ENCODE results near the gene NEK11. TPM values are rescaled to one million over a fixed set of nuclear protein-coding genes. Genes with fewer than 3 reads are reported as not detected.

Gene NEK11
- total RNA-seq, 1 donor from 2014 or later, result 4.4 TPM

DNA sequence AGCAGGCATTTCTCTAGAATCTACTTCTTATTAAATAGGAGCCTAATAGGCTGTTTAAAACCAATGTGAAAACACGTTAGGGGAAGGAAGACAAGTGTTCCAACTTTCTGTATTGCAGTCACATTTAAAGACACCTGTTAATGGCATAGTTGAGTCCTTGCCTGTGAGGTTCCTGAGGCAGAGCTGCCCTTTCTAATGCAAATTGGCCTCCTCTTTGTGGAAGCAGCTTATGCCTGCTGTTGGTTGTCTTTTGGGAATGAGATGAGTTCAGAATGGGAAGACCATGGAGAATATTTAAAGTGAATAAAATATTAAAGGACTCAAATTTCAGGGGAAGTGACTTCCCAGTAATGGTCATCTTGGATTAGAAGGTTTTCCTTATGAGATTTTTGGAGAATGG lies 51.2 kb downstream of the NEK11 start:
- H3K4me1 Mint-ChIP-seq (ENCODE audit: low read depth), result peaks cover 8% of the 10 kb centered on the region
- H3K36me3 Mint-ChIP-seq (ENCODE audit: low read depth), result no peaks in the 10 kb centered on the region
- no peak overlapping the region for H3K4me3 Mint-ChIP-seq (ENCODE audit: unreplicated experiment)
- no peaks in the 10 kb centered on the region for H3K27me3 Mint-ChIP-seq (ENCODE audit: low read depth)
- no peak overlapping the region for H3K27ac Mint-ChIP-seq (ENCODE audit: unreplicated experiment)
- DNase-seq (ENCODE audit: low spot score), result no peak
- TF ChIP-seq, protein P1, sequence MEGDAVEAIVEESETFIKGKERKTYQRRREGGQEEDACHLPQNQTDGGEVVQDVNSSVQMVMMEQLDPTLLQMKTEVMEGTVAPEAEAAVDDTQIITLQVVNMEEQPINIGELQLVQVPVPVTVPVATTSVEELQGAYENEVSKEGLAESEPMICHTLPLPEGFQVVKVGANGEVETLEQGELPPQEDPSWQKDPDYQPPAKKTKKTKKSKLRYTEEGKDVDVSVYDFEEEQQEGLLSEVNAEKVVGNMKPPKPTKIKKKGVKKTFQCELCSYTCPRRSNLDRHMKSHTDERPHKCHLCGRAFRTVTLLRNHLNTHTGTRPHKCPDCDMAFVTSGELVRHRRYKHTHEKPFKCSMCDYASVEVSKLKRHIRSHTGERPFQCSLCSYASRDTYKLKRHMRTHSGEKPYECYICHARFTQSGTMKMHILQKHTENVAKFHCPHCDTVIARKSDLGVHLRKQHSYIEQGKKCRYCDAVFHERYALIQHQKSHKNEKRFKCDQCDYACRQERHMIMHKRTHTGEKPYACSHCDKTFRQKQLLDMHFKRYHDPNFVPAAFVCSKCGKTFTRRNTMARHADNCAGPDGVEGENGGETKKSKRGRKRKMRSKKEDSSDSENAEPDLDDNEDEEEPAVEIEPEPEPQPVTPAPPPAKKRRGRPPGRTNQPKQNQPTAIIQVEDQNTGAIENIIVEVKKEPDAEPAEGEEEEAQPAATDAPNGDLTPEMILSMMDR (IDR thresholded peaks at IDR 0.05), result no peak
- no peaks in the 10 kb centered on the region for H3K9me3 Mint-ChIP-seq (ENCODE audit: low read depth)

DNA sequence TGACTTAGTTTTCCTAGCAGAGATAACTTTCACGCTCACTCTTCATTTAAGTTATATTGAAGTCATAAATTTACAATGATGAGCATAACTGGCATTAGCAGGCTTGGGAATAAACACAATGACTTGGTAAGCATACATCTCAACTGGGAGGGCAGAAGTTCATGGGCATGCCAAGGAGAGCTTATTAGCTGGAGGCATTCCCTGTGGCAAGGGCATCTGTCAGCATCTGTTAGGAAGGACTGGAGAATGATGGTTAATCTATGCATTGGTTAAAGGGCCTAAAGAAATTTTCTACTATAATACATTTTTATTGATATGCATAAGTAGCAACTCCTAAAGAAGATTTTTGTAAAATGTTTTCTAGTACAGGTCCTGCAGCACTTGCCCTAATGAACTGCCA lies 52.4 kb downstream of the NEK11 start:
- Mint-ChIP-seq H3K9me3 (ENCODE audit: low read depth) (no peaks in the 10 kb centered on the region), H3K36me3 (ENCODE audit: low read depth) (no peaks in the 10 kb centered on the region), H3K4me1 (ENCODE audit: low read depth) (peaks cover 15% of the 10 kb centered on the region), H3K4me3 (ENCODE audit: unreplicated experiment) (no peak overlapping the region), H3K27me3 (ENCODE audit: low read depth) (no peaks in the 10 kb centered on the region), H3K27ac (ENCODE audit: unreplicated experiment) (no peak overlapping the region)
- TF ChIP-seq, protein P1 (IDR thresholded peaks at IDR 0.05), result no peak
- DNase-seq (ENCODE audit: low spot score), result no peak

DNA sequence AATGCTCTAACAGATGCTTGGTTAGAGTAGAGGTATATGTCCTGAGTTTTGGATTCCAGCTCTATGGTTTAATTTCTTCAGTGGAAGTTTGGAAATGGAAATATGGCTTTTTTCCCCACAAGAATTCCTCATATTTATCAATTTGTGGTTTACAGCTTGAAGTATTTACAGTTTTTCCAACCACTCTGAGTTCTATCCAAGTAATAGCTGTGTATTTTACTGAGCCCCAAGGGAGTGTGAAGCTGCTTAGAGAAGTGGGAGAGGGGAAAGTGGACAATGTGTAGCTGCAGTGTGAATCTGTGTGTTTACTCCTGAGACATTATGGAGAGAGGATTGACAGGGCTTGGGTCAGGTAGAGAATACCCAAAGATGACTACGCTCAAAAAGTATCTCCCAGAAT lies 54.5 kb downstream of the NEK11 start:
- no peak overlapping the region for H3K27ac Mint-ChIP-seq (ENCODE audit: unreplicated experiment)
- peaks cover 15% of the 10 kb centered on the region for H3K4me1 Mint-ChIP-seq (ENCODE audit: low read depth)
- H3K36me3 Mint-ChIP-seq (ENCODE audit: low read depth), result no peaks in the 10 kb centered on the region
- no peaks in the 10 kb centered on the region for H3K9me3 Mint-ChIP-seq (ENCODE audit: low read depth)
- no peak for DNase-seq (ENCODE audit: low spot score)
- H3K4me3 Mint-ChIP-seq (ENCODE audit: unreplicated experiment), result no peak overlapping the region
- TF ChIP-seq, protein P1 (IDR thresholded peaks at IDR 0.05), result no peak
- no peaks in the 10 kb centered on the region for H3K27me3 Mint-ChIP-seq (ENCODE audit: low read depth)

DNA sequence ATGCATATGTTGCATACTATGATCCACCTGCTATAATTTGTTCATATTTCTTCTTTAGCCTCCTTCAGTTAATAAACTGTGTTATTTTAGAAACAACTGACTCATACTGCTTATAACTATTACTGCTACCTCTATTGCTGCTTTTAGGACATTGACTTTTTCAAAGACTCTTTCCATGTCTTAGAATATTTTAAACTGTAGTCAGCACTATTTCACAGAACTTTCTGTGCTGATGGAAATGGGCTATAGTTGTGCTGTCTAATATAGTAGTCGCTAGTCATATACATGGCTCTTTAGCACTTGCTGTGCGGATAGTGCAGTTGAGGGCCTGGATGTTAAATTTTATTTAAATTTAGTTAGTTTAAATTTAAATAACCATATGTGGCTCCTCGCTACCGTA lies 55.6 kb downstream of the NEK11 start:
- Mint-ChIP-seq H3K27ac (ENCODE audit: unreplicated experiment) (no peak overlapping the region), H3K4me3 (ENCODE audit: unreplicated experiment) (no peak overlapping the region), H3K36me3 (ENCODE audit: low read depth) (no peaks in the 10 kb centered on the region), H3K27me3 (ENCODE audit: low read depth) (no peaks in the 10 kb centered on the region), H3K9me3 (ENCODE audit: low read depth) (no peaks in the 10 kb centered on the region), H3K4me1 (ENCODE audit: low read depth) (peaks cover 15% of the 10 kb centered on the region)
- TF ChIP-seq, protein P1 (IDR thresholded peaks at IDR 0.05), result no peak
- DNase-seq (ENCODE audit: low spot score), result no peak

DNA sequence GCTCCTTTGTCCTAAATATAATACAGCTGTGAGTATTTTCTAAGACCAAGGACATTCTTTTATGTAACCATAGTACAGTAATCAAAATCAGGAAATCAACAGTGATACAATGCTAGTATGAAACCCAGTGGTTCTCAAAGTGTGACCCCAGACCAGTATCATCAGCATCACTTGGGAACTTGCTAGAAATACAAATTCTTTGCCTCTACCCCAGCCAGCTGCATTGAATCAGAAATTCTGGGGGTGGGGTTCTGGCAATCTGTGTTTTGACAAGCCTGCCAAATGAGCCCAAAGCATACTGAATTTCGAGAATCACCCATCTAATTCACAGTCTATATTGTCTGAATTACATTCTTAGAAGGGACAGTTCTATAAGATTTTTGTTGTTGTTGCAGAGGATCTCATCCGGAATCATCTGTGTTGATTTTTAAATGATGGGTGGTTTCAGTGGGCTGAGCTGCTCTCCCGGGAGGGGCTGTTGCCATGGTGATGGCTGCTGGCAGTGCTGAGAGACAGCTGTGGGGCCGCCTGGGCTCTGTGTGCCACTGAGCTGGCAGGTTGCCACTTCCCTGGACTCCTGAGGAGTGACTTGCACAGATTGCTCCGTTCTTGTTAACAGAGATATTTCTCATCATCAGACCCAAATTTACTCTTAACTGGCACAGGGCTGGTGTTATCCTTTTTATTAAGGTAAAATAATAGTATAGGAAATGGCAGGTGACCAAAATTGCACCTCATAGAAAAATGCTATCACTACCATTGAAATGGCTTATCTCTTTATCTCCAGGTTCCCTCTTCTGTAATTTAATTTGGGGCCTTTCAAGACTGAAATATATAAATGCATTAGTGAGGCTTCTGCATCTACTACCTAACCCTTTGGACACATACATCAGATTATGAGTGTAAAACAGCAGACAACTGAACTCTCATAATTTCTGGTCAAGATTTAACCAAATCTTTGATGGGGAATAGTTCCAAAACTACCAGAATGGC lies 56.5 kb downstream of the NEK11 start:
- Mint-ChIP-seq H3K4me1 (ENCODE audit: low read depth) (peaks cover 15% of the 10 kb centered on the region), H3K4me3 (ENCODE audit: unreplicated experiment) (no peak overlapping the region), H3K27me3 (ENCODE audit: low read depth) (no peaks in the 10 kb centered on the region), H3K36me3 (ENCODE audit: low read depth) (no peaks in the 10 kb centered on the region), H3K27ac (ENCODE audit: unreplicated experiment) (no peak overlapping the region), H3K9me3 (ENCODE audit: low read depth) (no peaks in the 10 kb centered on the region)
- TF ChIP-seq, protein P1 (IDR thresholded peaks at IDR 0.05), result no peak
- DNase-seq (ENCODE audit: low spot score), result peak; percentile 96
